GM12878 (cell line): ENCODE measurements around the gene GJD2. TPM values are rescaled to one million over a fixed set of nuclear protein-coding genes. Genes with fewer than 3 reads are reported as not detected.

Source experiments
- ATAC-seq: fragments of 200-7000 bp; cut with Tn5 transposase; 3 replicates; pipeline ENCODE4 v1.9.1; 2020; ENCODE audit warnings: mild to moderate bottlenecking, moderate library complexity
- BruUV-seq: library from RNA; stranded (reverse); fragments of 400-500 nt; replicated peaks from 2 replicates; lab custom pipeline; 2021; lab: Mats Ljungman, UMichigan
- CTCF ChIA-PET: fragments of 300-600 bp; sonication (Branson Sonifier 250); formaldehyde crosslinking; extraction: SDS; loops from one replicate; lab custom pipeline; 2021; ENCODE audit warnings: inconsistent platforms; lab: Yijun Ruan, JAX
- POLR2A ChIA-PET: fragments of 350-600 bp; formaldehyde crosslinking; extraction: SDS; loops from one replicate; lab custom pipeline; 2021; ENCODE audit warnings: inconsistent platforms; lab: Charles Lee
- RAD21 ChIA-PET: fragments of 300-600 bp; sonication (Branson Sonifier 250); formaldehyde crosslinking; loops from one replicate; lab custom pipeline; 2023; ENCODE audit warnings: antibody characterized with exemption; ENCODE audit not compliant: unreplicated experiment; lab: Charles Lee
- SMC1A ChIA-PET: fragments of 300-600 bp; sonication (Branson Sonifier 250); formaldehyde crosslinking; loops from one replicate; lab custom pipeline; 2023; ENCODE audit not compliant: unreplicated experiment, uncharacterized antibody; lab: Charles Lee
- DNase-seq: peaks from one replicate; pipeline ENCODE4 v3.0.0-alpha.2; 2011; ENCODE audit warnings: low read depth, low spot score
- FAIRE-seq: peaks from 3 replicates; lab custom pipeline; 2011; peaks lifted over from hg19 to GRCh38; lab: Jason Lieb, UNC
- H2AFZ ChIP-seq: 2 replicates; pipeline ENCODE4 v1.6.0; 2011; ENCODE audit warnings: low read depth, low read length, control low read depth; ENCODE audit not compliant: control insufficient read depth
- H3K27ac ChIP-seq: 2 replicates; pipeline ENCODE4 v1.5.1; 2011; ENCODE audit warnings: control low read depth; ENCODE audit not compliant: control insufficient read depth, insufficient read depth
- H3K27me3 ChIP-seq, 2 experiments: replicated peaks in 1 of 2; 2 replicates each; pipeline versions ENCODE4 v1.6.0 to v1.6.1; 2011; ENCODE audit warnings: low read length in 1 of 2; ENCODE audit not compliant: control insufficient read depth in 2 of 2, insufficient read depth in 2 of 2
- H3K36me3 ChIP-seq, 2 experiments: 2 replicates each; pipeline ENCODE4 v1.5.1; 2011; ENCODE audit warnings: low read length in 1 of 2; ENCODE audit not compliant: control insufficient read depth in 2 of 2, insufficient read depth in 2 of 2
- H3K4me1 ChIP-seq: 2 replicates; pipeline ENCODE4 v1.6.1; 2011; ENCODE audit warnings: mild to moderate bottlenecking, low read length, moderate library complexity, mixed read lengths; ENCODE audit not compliant: control insufficient read depth, insufficient read depth
- H3K4me2 ChIP-seq: 2 replicates; pipeline ENCODE4 v1.6.0; 2011; ENCODE audit warnings: control low read depth; ENCODE audit not compliant: control insufficient read depth, insufficient read depth
- H3K4me3 ChIP-seq: fragments of 200-600 bp; sonication (generic); 2 replicates; pipeline ENCODE4 v1.5.1; 2016
- H3K79me2 ChIP-seq: 2 replicates; pipeline ENCODE4 v1.6.0; 2011; ENCODE audit warnings: low read length; ENCODE audit not compliant: control insufficient read depth, insufficient read depth
- H3K9ac ChIP-seq: 2 replicates; pipeline ENCODE4 v1.8.0; 2011; ENCODE audit warnings: low read length, control low read depth, mixed read lengths; ENCODE audit not compliant: control insufficient read depth, insufficient read depth
- H3K9me3 ChIP-seq: replicated peaks from 3 replicates; pipeline ENCODE4 v1.5.1; 2011; ENCODE audit warnings: mild to moderate bottlenecking, low read length; ENCODE audit not compliant: control insufficient read depth, insufficient read depth
- H4K20me1 ChIP-seq: 2 replicates; pipeline ENCODE4 v1.6.0; 2011; ENCODE audit not compliant: control insufficient read depth, insufficient read depth
- ATF7 ChIP-seq: fragments of 450-650 bp; IDR thresholded peaks from 2 replicates; pipeline ENCODE4 v1.6.1; 2016; ENCODE audit warnings: low read depth, mild to moderate bottlenecking
- MTA2 ChIP-seq: fragments of 450-650 bp; IDR thresholded peaks from 2 replicates; pipeline ENCODE4 v1.6.1; 2016; ENCODE audit warnings: low read depth, mild to moderate bottlenecking, moderate library complexity
- NFXL1 ChIP-seq: fragments of 450-650 bp; IDR thresholded peaks from 2 replicates; pipeline ENCODE4 v1.6.1; 2017; ENCODE audit warnings: antibody characterized with exemption, mild to moderate bottlenecking, borderline replicate concordance
- NFYB ChIP-seq: IDR thresholded peaks from 2 replicates; pipeline ENCODE4 v1.6.1; 2011; ENCODE audit warnings: low read depth, mild to moderate bottlenecking, low read length, improper control_type of control experiment, moderate library complexity; ENCODE audit not compliant: insufficient read depth
- TARDBP ChIP-seq: IDR thresholded peaks from 2 replicates; pipeline ENCODE4 v1.6.1; 2016; ENCODE audit warnings: borderline replicate concordance
- TCF7 ChIP-seq: IDR thresholded peaks from 2 replicates; pipeline ENCODE4 v1.6.1; 2014; ENCODE audit warnings: antibody characterized with exemption, borderline replicate concordance
- USF1 ChIP-seq: IDR thresholded peaks from 2 replicates; pipeline ENCODE4 v1.6.1; 2011; ENCODE audit warnings: borderline replicate concordance, low read depth, mild to moderate bottlenecking, moderate library complexity, mixed read lengths, low read length; ENCODE audit not compliant: insufficient read depth; ENCODE audit errors: extremely low read length
- ZNF687 ChIP-seq: fragments of 450-650 bp; IDR thresholded peaks from 2 replicates; pipeline ENCODE4 v1.6.1; 2017; ENCODE audit warnings: mild to moderate bottlenecking, moderate library complexity
- WGBS: methylation state at CpG from one replicate; pipeline ENCODE4 v1.1.6; 2016; ENCODE audit warnings: low lambda C conversion rate; ENCODE audit not compliant: insufficient replicate concordance, insufficient coverage; ENCODE audit errors: missing lambda C conversion rate; 5-methylcytosine and 5-hydroxymethylcytosine counted together
- in situ Hi-C: fragments of 300-500 bp; cut with MboI; formaldehyde crosslinking; loops from 9 replicates; pipeline ENCODE4 v1.14.3; 2018; ENCODE audit warnings: mixed read lengths
- intact Hi-C: fragments of 100-400 bp; cut with micrococcal nuclease; formaldehyde crosslinking; loops from one replicate; pipeline ENCODE4 v1.14.2; 2022; ENCODE audit not compliant: unreplicated experiment
- polyA plus RNA-seq, 11 experiments: library from polyadenylated mRNA; depleted of rRNA in 4 of 11; unstranded in 6 of 11; stranded (reverse) in 5 of 11; fragments of >200 nt; fragmentation: Nextera tagmentation in 4 of 11; fragmentation: Illumina TruSeq in 1 of 11; extraction: Ambion mirVana in 4 of 11; extraction: Trizol in 1 of 11; gene quantifications; 1 replicate in 1 of 11; 2 replicates in 10 of 11; pipeline versions ENCODE4 v1.2.1 to v1.2.3, GENCODE V29; 2011 to 2016; ENCODE audit warnings: inconsistent platforms in 2 of 11, missing spikeins in 2 of 11, low read depth in 1 of 11
- total RNA-seq, 4 experiments: library from RNA; depleted of rRNA in 3 of 4; stranded (reverse); fragments of >200 nt in 3 of 4; fragmentation: Illumina TruSeq in 1 of 4; extraction: Trizol in 1 of 4; gene quantifications; 2 replicates each; pipeline versions ENCODE4 v1.2.1 to v1.2.3, GENCODE V29; 2013 to 2021

GJD2 gene
- total and polyA plus RNA-seq, 10 of the 15 experiments (the other 5 are each of a cell fraction or from before 2014, with no cell fraction given) = not detected

GRCh38 chr15:34776606-34777105 lies 21.9 kb upstream of the GJD2 start:
- H3K4me1 ChIP-seq = no peaks in the 10 kb centered on the region
- no peak overlapping the region for H3K4me3 ChIP-seq
- ChIA-PET CTCF (no interaction called here), POLR2A (no interaction called here), SMC1A (no interaction called here), RAD21 (no interaction called here)
- H4K20me1 ChIP-seq = no peaks in the 10 kb centered on the region
- no peak overlapping the region for H3K27ac ChIP-seq
- intact Hi-C loops = no loop called here
- WGBS = 41% methylated on average over 2 of the region's 2 CpGs
- no peaks in the 10 kb centered on the region for H3K79me2 ChIP-seq
- TF ChIP-seq NFYB = no peak
- TF ChIP-seq ZNF687 = no peak
- no peaks in the 10 kb centered on the region for H3K27me3 ChIP-seq
- BruUV-seq = no TSS peak
- ATAC-seq (no peak), FAIRE-seq (no peak), DNase-seq (no peak)
- no peak overlapping the region for H2AFZ ChIP-seq
- no peaks in the 10 kb centered on the region for H3K9me3 ChIP-seq
- in situ Hi-C loops = no loop called here
- no peak overlapping the region for H3K4me2 ChIP-seq
- no peaks in the 10 kb centered on the region for H3K36me3 ChIP-seq
- no peak overlapping the region for H3K9ac ChIP-seq

- intact Hi-C loops = no loop called here
- in situ Hi-C loops = no loop called here
- RAD21 ChIA-PET = no interaction called here
- TF ChIP-seq ZNF687 (no peak), NFXL1 (no peak), ATF7 (no peak), TCF7 (no peak), USF1 (no peak), TARDBP (no peak), MTA2 (no peak)
Measured at GRCh38 chr15:34773917-34774316, 19.1 kb upstream of the GJD2 start.

More at GRCh38 chr15:34773917-34774316, 19.1 kb upstream of the GJD2 start:
- Histone ChIP-seq H4K20me1 (no peaks in the 10 kb centered on the region), H3K9ac (no peak overlapping the region), H3K9me3 (no peaks in the 10 kb centered on the region), H3K4me1 (no peaks in the 10 kb centered on the region), H2AFZ (no peak overlapping the region), H3K36me3 (no peaks in the 10 kb centered on the region), H3K4me3 (no peak overlapping the region), H3K79me2 (no peaks in the 10 kb centered on the region), H3K27ac (no peak overlapping the region), H3K4me2 (no peak overlapping the region), H3K27me3 (no peaks in the 10 kb centered on the region)
- DNase-seq = no peak
- no peak for ATAC-seq
- BruUV-seq = no TSS peak
- POLR2A ChIA-PET = no interaction called here
- CTCF ChIA-PET = interaction anchor here (0.6 kb wide), 1 partner anchor 248 kb away, joined by 3 read pairs; no protein-coding TSS in a partner anchor
- FAIRE-seq = no peak
- SMC1A ChIA-PET = no interaction called here
- WGBS = 25% methylated on average over 2 of the region's 2 CpGs
